ENCODE results near the gene EMILIN1. TPM values are rescaled to one million over a fixed set of nuclear protein-coding genes. Genes with fewer than 3 reads are reported as not detected.

The EMILIN1 gene
- total RNA-seq, 4 donors from 2014 or later: 3.6 to 17.9 (median 7.9) TPM

- 0 to 1% methylated on average over 46 to 70 of the region's 86 CpGs for WGBS, 2 donors
- DNase-seq (ENCODE audit: low spot score in 2 of 2): peak; percentile 93 to 99
- TF ChIP-seq POLR2A (IDR thresholded peaks at IDR 0.05): no peak
- TF ChIP-seq CTCF (IDR thresholded peaks at IDR 0.05): no peak
- intact Hi-C loops (cut with DNase I; ENCODE audit: low total_unique reads): no loop called here
- peak within 1 kb of the TSS; percentile 80 for H3K4me3 ChIP-seq (ENCODE audit: low read depth, poor library complexity, severe bottlenecking)
These were observed 55.7 kb downstream of the EMILIN1 start, which contains the start of gene PREB for GRCh38 chr2:27133905-27134780. Gene PREB, minus strand, starts transcription at chr2:27134636. Its CDS starts 215 bp downstream, at chr2:27134421.

- H3K4me3 ChIP-seq (ENCODE audit: low read depth, poor library complexity, severe bottlenecking): no peak overlapping the region
- WGBS, 2 donors: 51 to 54% methylated on average over 32 to 33 of the region's 33 CpGs
- intact Hi-C loops (cut with DNase I; ENCODE audit: low total_unique reads): no loop called here
- no peak for DNase-seq (ENCODE audit: low spot score in 2 of 2)
- no peak for TF ChIP-seq POLR2A (IDR thresholded peaks at IDR 0.05)
These were observed 56.5 kb downstream of the EMILIN1 start for GRCh38 chr2:27134781-27135477.

- DNase-seq (ENCODE audit: low spot score in 2 of 2): no peak
- TF ChIP-seq POLR2A (IDR thresholded peaks at IDR 0.05) (no peak), CTCF (IDR thresholded peaks at IDR 0.05) (no peak)
- intact Hi-C loops (cut with DNase I; ENCODE audit: low total_unique reads): no loop called here
- 77 to 81% methylated on average over 12 of the region's 12 CpGs for WGBS, 2 donors
- H3K4me3 ChIP-seq (ENCODE audit: low read depth, poor library complexity, severe bottlenecking): no peak overlapping the region
These were observed 57.1 kb downstream of the EMILIN1 start for GRCh38 chr2:27135478-27135955.

Other genes with a start within 250 kb of the EMILIN1 start
- not detected for gene DPYSL5, start 230.5 kb upstream of the EMILIN1 start, total RNA-seq
- gene MAPRE3, start 108.0 kb upstream of the EMILIN1 start, total RNA-seq: 10 to 100 TPM; 23.8 to 63.6 (median 35.7) TPM
- gene TMEM214, start 45.6 kb upstream of the EMILIN1 start, total RNA-seq: 10 to 100 TPM; 30.3 to 43.9 (median 32.0) TPM
- gene AGBL5, start 26.9 kb upstream of the EMILIN1 start, total RNA-seq: 10 to 100 TPM in 3 of 4 donors, 1 to 10 TPM in 1; 9.4 to 17.0 (median 16.4) TPM
- gene OST4, start 7.0 kb upstream of the EMILIN1 start, total RNA-seq: 100 to 1,000 TPM; 144 to 236 (median 195) TPM
- gene KHK, start 8.2 kb downstream of the EMILIN1 start, total RNA-seq: 10 to 100 TPM in 1 of 4 donors, 1 to 10 TPM in 3; 2.5 to 10.4 (median 3.3) TPM
- 1 to 10 TPM in 1 of 4 donors, under 1 TPM in 3; 0.34 to 2.1 (median 0.48) TPM for gene CGREF1, start 40.5 kb downstream of the EMILIN1 start, total RNA-seq
- gene ABHD1, start 45.2 kb downstream of the EMILIN1 start, total RNA-seq: under 1 TPM in 2 of 4 donors, not detected in 2; 0.57 to 0.94 TPM
- 10 to 100 TPM; 41.2 to 76.5 (median 53.5) TPM for gene PREB, start 56.0 kb downstream of the EMILIN1 start, total RNA-seq
- gene PRR30, start 60.8 kb downstream of the EMILIN1 start, total RNA-seq: not detected
- not detected for gene TCF23, start 70.4 kb downstream of the EMILIN1 start, total RNA-seq
- gene ATRAID, start 133.4 kb downstream of the EMILIN1 start, total RNA-seq: 100 to 1,000 TPM; 107 to 121 (median 114) TPM
- 10 to 100 TPM; 11.6 to 24.6 (median 17.0) TPM for gene SLC5A6, start 133.7 kb downstream of the EMILIN1 start, total RNA-seq
- gene CAD, start 138.8 kb downstream of the EMILIN1 start, total RNA-seq: 10 to 100 TPM in 3 of 4 donors, 1 to 10 TPM in 1; 9.0 to 28.8 (median 17.4) TPM
- gene SLC30A3, start 184.4 kb downstream of the EMILIN1 start, total RNA-seq: under 1 TPM in 1 of 4 donors, not detected in 3; 0.15 TPM
- gene DNAJC5G, start 196.8 kb downstream of the EMILIN1 start, total RNA-seq: not detected
- gene TRIM54, start 203.8 kb downstream of the EMILIN1 start, total RNA-seq: not detected
- gene UCN, start 229.8 kb downstream of the EMILIN1 start, total RNA-seq: 1 to 10 TPM in 2 of 4 donors, under 1 TPM in 1, not detected in 1; 0.84 to 8.8 (median 1.3) TPM
- gene MPV17, start 244.5 kb downstream of the EMILIN1 start, total RNA-seq: 10 to 100 TPM; 27.2 to 44.8 (median 37.0) TPM

Measured in lower leg skin (tissue), 4 donors.